HPDE6-E6E7 (cell line): ENCODE results near the gene USP44.
"Not testable (repeated sequence)": the region's sequence is repeated elsewhere in the genome, so short reads cannot be mapped to it uniquely, and the experiment has no call there.

Experiments used
- DNase-seq: peaks from one replicate; pipeline ENCODE4 v3.0.0; 2011; ENCODE audit warnings: missing footprints; ENCODE audit errors: extremely low spot score

USP44 gene

DNA sequence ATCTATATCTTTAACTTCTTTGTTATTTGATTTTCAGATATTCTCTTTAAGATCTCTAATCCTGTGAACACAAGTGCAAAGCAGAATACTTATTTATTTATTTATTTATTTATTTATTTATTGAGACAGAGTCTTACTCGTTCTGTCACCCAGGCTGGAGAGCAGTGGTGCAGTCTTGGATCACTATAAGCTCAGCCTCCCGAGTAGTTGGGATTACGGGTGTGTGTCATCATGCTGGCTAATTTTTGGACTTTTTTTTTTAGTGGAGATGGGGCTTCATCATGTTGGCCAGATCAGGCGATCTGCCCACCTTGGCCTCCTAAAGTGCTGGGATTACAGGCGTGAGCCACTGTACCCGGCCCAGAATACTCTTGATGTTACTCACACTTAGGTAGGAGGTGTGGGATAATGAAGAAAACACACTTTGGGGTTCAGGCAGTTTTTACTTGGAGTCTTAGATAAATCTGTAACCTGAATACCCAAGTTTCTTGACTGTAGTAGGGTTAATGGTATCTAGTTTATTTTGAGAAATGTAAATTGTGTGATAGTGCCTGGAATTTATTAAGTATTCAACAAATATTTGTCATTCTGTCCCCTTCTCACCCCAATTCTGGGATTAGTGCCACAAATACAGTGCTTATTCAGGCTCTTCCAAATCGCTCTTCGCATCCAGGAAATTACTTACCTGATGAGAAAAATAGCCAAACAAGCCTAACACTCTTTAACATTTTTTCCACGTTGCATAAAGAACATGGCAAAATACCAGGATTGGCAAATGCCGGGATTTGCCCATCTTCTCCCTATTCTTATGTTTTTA is 44.4 kb downstream of the USP44 start:
- DNase-seq: no peak

DNA sequence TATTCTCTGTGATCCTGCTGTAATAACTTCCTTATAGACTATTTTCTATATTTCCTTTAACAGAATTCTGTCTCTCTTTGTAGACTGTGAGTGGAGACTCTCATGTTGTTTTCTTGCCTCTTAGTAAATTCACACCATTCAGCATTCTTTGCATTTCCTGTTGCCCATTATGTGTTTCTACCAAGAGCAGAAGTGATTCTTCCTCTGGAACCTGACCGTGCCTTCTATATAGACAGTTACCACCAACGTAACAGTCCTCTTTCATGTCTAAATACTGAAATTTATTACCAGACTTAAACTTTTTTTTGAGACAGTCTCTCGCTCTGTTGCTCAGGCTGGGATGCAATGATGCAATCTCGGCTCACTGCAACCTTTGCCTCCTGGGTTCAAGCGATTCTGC is 46.2 kb downstream of the USP44 start:
- no peak for DNase-seq

DNA sequence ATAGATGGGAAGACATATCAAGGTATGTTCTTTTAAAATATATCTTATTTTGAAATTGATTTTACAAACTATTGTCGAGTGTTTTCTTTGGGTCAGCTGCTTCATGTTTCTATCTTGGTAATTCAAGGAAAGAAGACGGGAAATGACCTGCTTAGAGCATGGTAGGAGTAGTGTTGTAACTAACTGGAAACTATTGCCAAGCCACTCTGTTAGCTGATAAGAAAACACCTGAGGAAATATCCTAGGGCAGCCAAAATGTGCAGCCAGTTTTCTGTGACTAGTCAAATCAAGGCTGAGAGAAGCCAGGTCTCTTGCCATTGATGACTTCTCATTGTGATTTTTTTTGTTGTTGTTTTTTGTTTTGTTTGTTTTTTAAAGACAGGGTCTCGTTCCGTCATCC is 47.1 kb downstream of the USP44 start:
- no peak for DNase-seq

DNA sequence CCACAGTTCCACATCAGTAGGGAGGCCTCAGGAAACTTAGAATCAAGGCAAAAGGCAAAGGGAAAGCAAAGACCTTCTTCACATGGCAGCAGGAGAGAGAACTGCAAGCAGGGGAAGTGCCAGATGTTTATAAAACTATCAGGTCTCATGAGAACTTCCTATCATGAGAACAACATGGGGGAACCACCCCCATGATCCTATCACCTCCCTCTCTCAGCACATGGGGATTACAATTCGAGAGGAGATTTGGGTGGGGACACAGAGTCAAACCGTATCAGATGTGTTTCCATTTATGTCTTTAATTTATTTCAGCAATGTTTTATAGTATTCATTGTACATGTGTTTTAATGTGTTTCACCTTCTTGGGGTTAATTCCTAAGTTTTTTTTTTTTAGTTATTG is 51.5 kb downstream of the USP44 start:
- no peak for DNase-seq

DNA sequence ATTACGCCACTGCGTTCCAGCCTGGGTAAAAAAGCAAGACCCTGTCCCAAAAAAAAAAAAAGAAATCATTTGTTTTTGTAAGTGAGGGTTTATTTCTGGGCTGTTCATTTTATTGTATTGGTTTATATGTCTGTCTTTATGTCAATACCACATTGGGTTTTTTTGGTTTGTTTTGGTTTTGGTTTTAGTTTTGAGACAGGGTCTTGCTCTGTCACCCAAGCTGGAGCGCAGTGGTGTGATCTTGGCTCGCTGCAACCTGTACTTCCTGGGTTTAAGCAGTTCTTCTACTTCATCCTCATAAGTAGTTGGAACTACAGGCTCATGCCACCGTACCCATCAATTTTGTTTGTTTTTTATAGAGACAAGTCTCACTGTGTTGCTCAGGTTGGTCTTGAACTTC is 52.3 kb downstream of the USP44 start:
- DNase-seq: no peak

DNA sequence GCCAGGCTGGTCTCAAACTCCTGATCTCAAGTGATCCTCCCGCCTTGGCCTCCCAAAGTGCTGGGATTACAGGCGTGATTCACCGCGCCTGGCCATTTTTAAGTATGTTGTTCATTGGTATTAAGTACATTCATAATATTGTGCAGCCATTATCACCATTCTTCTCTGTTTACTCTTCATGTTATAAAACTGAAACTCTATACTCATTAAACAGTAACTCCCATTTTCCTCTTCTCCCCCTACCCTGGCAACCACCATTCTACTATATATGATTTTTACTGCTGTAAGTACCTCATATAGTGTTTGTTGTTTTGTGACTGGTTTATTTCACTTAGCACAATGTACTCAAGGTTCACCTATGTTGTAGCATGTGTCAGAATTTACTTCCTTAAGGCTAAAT is 54.2 kb downstream of the USP44 start:
- DNase-seq: no peak

DNA sequence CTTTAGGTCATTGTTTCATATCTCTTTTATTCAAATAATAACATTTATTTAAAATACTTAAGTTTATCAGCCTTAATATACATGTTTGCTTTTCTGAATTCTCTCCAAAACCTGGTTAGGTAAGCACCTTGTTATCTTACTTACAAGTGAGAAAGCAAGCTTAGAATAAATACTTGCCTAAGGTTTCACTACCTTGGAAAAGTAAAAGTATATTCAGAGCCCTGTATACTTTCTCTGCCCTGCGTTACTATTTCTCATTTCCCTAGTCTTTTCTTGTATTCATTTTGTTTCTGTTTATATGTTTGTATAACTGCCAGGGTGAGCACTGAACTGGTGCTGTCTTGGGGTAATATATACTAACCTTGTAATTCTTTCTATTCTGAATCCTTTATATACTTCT is 55.8 kb downstream of the USP44 start:
- DNase-seq: no peak

DNA sequence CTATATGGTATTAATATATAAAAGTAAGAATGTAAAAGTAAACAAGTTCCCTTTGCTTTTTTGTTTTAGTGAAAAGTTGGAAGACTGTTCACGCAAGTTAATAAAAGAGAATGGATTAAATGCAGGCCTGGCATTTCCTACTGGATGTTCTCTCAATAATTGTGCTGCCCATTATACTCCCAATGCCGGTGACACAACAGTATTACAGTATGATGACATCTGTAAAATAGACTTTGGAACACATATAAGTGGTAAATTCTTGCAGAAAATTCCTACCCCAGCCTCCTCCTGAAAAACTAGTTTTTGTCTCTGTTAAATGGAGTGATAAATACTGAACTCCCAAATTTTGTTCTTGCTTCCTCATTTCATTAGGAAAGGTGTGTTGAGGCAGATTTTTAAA is 56.4 kb downstream of the USP44 start:
- no peak for DNase-seq

DNA sequence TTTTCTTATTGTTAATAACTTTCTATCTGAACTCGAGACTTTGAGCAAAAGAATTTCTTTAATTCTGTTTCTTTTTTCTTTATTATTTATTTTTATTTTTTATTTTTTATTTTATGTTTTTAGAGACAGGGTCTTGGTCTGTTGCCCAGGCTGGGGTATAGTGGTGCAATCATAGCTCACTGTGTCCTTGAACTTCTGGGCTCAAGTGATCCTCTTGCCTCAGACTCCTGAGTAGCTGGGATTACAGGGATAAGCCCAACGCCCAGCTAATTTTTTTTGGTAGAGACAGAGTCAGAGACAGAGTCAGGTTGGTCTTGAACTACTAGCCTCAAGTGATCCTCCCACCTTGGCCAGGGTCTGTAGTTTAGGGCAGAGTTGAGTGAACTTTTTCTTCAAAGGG is 58.8 kb downstream of the USP44 start:
- no peak for DNase-seq

DNA sequence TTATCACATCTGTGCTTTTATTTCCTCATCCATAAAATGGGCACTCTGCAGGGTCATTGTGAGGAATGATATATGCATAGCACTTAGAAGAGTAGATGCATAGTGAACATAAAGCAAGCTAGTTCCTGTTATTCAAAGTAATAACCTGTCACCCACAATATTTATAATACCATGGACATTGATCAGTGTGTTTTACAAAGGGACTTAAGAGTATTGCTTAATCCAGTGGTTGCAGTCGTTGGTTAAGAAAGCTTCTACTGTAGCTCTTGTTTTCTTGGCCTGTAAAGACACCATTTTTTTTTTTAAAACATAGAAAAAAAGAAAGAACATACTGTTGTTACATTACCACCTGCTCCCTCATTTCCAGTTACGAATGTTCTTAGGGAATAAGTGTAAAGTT is 64.3 kb downstream of the USP44 start:
- no peak for DNase-seq

DNA sequence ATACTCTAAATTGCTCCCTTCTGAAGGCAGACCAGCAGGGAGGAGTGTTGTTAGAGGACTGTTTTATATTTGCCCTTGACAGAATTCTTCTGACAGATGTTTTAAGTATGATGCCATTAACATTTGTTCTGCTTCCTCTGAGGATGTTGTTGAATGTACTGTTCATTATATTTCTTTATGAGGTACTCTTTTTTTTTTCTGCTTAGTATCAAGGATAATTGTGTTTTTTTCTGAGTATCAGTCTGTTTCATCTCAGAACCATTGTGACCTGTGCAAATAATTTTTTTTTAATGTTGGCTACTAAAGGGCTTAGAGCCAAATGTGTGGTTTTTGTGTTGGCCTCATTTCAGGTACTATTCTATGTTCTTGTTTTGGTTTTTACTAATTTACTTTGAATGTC is 66.8 kb downstream of the USP44 start:
- DNase-seq: no peak

DNA sequence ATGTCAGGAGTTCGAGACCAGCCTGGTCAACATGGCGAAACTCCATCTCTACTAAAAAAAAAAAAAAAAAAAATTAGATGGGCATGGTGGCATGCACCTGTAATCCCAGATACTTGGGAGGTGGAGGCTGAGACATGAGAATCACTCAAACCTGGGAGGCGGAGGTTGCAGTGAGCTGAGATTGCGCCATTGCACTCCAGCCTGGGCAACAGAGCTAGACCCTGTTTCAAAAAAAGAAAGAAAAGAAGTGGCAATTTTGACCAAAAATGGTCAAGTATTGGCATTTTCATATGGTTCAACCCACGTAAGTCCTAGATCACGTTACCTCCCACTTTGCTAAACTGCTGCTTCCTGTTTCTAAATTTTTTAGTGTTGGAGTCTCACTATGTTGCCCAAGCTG is 68.7 kb downstream of the USP44 start:
- not testable (repeated sequence) for DNase-seq

DNA sequence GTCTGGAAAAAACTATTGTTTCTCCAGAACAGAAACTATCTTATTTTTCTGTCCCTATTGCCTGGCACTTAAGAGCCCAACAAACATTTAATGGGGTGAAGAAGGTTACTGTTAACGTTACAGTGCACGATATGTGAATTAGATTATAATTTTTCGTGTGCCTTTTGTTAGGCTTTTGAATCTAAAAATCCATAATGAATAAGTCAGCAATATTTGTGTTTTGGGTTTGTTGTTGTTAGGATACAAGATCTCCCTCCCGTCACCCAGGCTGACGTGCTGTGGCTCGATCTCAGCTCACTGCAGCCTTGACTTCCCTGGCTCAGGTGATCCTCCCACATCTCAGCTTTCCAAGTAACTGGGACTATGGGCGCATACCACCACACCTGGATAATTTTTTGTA is 69.4 kb downstream of the USP44 start:
- no peak for DNase-seq

DNA sequence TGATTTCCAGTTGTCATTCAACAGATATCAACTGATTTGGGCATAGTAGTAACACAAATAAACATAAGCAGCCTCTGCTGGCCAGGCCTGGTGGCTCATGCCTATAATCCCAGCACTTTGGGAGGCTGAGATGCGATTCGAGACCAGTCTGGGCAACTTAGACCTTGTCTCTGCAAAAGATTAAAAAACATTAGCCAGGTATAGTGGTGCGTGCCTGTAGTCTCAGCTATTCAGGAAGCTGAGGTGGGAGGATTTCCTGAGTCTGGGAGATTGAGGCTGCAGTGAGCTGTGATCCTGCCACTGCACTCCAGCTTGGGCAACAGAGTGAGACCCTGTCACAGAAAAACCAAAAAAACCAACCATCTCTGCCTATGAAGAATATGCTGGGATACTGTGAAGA is 70.2 kb downstream of the USP44 start:
- no peak for DNase-seq

DNA sequence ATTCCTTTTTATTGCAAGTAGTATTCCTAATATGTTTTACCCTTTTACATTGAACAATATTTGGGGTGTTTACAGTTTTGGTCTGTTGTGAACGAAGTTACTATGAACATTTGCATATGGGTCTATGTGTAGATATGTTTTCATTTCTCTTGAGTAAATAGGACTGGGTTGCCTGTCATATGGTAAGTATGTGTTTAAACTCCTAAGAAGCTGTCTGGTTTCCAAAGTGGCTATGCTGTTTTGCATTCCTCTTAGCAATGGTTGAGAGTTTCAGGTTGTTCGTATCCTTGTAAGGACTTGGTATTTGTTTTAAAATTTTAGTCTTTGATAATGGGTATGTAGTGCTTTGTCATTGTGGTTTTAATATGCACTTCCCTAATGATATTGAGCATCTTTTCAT is 71.0 kb downstream of the USP44 start:
- DNase-seq: no peak

DNA sequence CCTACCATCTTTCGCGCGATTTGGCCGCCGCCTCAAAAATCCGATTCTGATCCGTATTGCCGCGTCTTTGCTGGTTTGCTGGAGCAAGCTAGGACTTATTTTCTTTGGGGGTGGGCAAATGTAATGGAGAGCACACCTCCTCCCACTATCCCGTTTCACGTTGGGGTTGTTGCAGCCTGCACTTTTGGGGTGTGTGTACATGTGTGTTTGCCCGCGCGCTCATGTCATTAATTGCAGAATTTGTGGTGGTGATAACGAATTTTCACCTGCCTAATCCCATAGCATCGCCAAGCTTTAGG is 76.7 kb downstream of the USP44 start:
- DNase-seq: no peak

DNA sequence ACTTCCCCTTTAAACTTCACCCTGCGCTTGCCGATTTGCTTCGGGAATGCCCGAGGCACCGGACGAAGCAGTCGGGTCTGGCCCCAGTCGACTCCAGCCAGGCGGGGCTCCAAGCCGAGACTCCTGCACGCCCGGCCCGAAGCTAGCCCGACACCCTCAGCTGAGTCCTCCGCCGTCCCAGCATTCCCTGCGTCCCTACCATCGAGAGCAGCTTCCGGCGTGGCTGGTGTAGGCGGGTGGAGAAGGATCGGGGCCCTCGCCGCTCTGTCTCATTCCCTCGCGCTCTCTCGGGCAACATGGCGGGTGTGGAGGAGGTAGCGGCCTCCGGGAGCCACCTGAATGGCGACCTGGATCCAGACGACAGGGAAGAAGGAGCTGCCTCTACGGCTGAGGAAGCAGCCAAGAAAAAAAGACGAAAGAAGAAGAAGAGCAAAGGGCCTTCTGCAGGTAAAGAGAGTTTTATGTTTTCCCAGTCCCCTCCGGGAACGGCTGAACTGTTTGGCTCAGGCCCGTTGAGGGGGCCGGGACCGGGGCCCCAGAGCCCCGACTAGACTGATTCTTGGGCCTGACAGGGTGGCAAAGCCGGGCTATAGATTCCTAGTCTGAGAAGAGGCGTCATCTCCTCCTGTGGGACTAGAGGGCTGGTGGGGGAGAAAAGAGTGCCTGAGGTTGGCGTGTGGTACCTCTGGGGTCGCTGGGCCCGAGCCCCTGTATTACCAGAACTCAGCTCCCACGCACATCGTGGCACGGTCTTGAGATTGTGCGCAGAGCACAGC is 77.2 kb downstream of the USP44 start, which contains the start of gene METAP2:
Gene METAP2 (plus strand): TSS at position 269 of the 776 bp plus-strand sequence. CDS start 28 bp downstream, at position 297.
- DNase-seq: peak; percentile 93

DNA sequence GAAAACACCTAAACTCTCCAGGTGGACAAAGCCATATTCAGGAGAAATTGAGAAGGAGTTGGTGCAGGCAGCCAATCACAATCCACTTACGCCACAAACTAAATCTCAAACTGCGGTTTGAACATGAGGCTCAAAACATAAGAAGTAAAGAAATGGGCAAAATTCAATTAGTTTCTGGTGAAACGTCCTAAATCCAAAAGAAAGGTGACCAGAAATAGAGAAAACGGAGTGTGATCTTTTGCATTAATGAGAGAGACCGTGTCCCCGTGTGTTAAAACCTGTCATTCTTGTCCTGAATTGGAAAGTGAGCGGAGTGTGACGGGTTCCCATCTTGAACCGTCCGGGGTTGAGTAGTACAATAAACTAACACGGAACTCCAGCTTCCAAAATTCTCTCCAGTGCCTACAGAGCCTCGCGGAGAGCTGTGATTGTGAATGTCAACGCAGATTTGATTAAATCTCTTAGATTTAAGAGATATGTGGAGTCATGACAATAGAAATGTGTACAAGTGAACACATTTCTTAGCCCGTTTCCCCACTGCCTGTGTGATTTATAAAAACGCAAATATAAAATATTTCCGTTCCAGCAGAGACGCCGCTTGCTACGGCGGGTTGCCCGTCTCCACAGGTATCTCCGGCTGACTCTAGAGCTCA is 77.9 kb downstream of the USP44 start:
- DNase-seq: peak; percentile 43

DNA sequence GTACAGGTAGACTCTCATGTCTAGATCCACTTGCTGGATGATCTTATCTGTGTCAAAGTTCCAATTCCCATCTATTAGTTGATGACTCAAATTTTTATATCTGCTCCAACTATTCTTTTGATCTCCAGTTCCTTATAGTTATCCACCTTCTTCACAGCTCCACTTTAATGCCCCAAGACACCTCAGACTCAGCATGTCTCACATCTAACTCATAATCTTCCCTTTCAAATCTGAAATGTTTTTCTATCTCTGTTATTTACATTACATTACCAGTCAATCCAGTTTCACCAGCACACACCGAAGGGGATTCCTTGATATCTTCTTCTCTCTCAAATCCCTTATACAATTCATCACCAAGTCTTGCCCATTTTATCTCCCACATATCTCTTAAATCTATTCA is 81.0 kb downstream of the USP44 start:
- peak; percentile 5 for DNase-seq
